H1 (cell line): ENCODE measurements around the gene FAM168B. TPM values are rescaled to one million over a fixed set of nuclear protein-coding genes. Genes with fewer than 3 reads are reported as not detected.

Experiments used
- CTCF ChIA-PET: fragments of 300-600 bp; sonication (Branson Sonifier 250); formaldehyde crosslinking; loops from one replicate; lab custom pipeline; 2021; ENCODE audit not compliant: partially characterized antibody; lab: Charles Lee
- POLR2A ChIA-PET: fragments of 300-600 bp; sonication (Branson Sonifier 250); formaldehyde crosslinking; loops from one replicate; lab custom pipeline; 2021; ENCODE audit warnings: inconsistent platforms; ENCODE audit not compliant: partially characterized antibody; lab: Charles Lee
- DNase-seq, 2 experiments: peaks; one replicate each; pipeline versions ENCODE4 v3.0.0 to v3.0.0-alpha.2; 2010 to 2022; ENCODE audit warnings: low spot score in 2 of 2, low read depth in 1 of 2, mixed read lengths in 1 of 2
- FAIRE-seq: peaks from 2 replicates; lab custom pipeline; 2011; peaks lifted over from hg19 to GRCh38; lab: Jason Lieb, UNC
- H2AFZ ChIP-seq: 2 replicates; pipeline ENCODE4 v1.8.1; 2012; ENCODE audit warnings: low read length, inconsistent platforms
- H2AK5ac ChIP-seq: 2 replicates; pipeline ENCODE4 v1.6.1; 2013; ENCODE audit warnings: low read depth, low read length
- H2BK120ac ChIP-seq: replicated peaks from 2 replicates; pipeline ENCODE3; 2013; ENCODE audit warnings: low read depth, low read length, inconsistent platforms
- H2BK12ac ChIP-seq: 2 replicates; pipeline ENCODE4 v1.6.1; 2013; ENCODE audit warnings: low read depth, low read length
- H2BK15ac ChIP-seq: 2 replicates; pipeline ENCODE4 v1.6.1; 2013; ENCODE audit warnings: low read length
- H2BK20ac ChIP-seq: 2 replicates; pipeline ENCODE4 v1.6.1; 2013; ENCODE audit warnings: low read length
- H2BK5ac ChIP-seq: 2 replicates; pipeline ENCODE4 v1.6.1; 2013; ENCODE audit warnings: low read depth, low read length
- H3K14ac ChIP-seq: 2 replicates; pipeline ENCODE4 v1.6.1; 2013; ENCODE audit warnings: inconsistent platforms; ENCODE audit not compliant: insufficient read length
- H3K18ac ChIP-seq: 2 replicates; pipeline ENCODE4 v1.6.1; 2013; ENCODE audit warnings: low read length; ENCODE audit errors: extremely low read depth
- H3K23ac ChIP-seq: 2 replicates; pipeline ENCODE4 v1.6.1; 2013; ENCODE audit warnings: inconsistent platforms; ENCODE audit not compliant: insufficient read length
- H3K23me2 ChIP-seq: 2 replicates; pipeline ENCODE4 v1.6.1; 2013; ENCODE audit warnings: low read depth, low read length
- H3K27ac ChIP-seq: 2 replicates; pipeline ENCODE4 v1.6.1; 2011; ENCODE audit warnings: low read depth, low read length, inconsistent platforms
- H3K27me3 ChIP-seq, 4 experiments: replicated peaks in 1 of 4; 1 replicate in 1 of 4; 2 replicates in 3 of 4; pipeline versions ENCODE4 v1.6.1 to v1.8.1; 2011 to 2013; ENCODE audit warnings: low read length in 3 of 4, mild to moderate bottlenecking in 3 of 4, inconsistent platforms in 2 of 4, mixed read lengths in 2 of 4, moderate library complexity in 1 of 4; ENCODE audit not compliant: control insufficient read depth in 3 of 4, insufficient read depth in 3 of 4; ENCODE audit errors: extremely low read depth in 1 of 4
- H3K36me3 ChIP-seq, 4 experiments: 2 replicates each; pipeline versions ENCODE4 v1.6.1 to v1.8.1; 2011 to 2013; ENCODE audit warnings: mild to moderate bottlenecking in 4 of 4, low read length in 3 of 4, moderate library complexity in 2 of 4, control low read depth in 1 of 4, inconsistent platforms in 1 of 4; ENCODE audit not compliant: insufficient read depth in 4 of 4, control insufficient read depth in 2 of 4
- H3K4ac ChIP-seq: replicated peaks from 2 replicates; pipeline ENCODE3; 2013; ENCODE audit warnings: low read length, low read depth, mixed read lengths, inconsistent platforms; ENCODE audit not compliant: insufficient read length
- H3K4me1 ChIP-seq, 4 experiments: replicated peaks in 1 of 4; 1 replicate in 1 of 4; 2 replicates in 3 of 4; pipeline versions ENCODE4 v1.6.1 to v1.8.1; 2011 to 2013; ENCODE audit warnings: low read length in 3 of 4, inconsistent platforms in 2 of 4, mixed read lengths in 1 of 4; ENCODE audit not compliant: insufficient read depth in 4 of 4, control insufficient read depth in 3 of 4
- H3K4me2 ChIP-seq, 2 experiments: 2 replicates each; pipeline versions ENCODE4 v1.6.1 to v1.8.1; 2011 to 2013; ENCODE audit warnings: low read depth in 2 of 2, low read length in 2 of 2, control low read depth in 1 of 2, inconsistent platforms in 1 of 2, mild to moderate bottlenecking in 1 of 2; ENCODE audit not compliant: insufficient read depth in 1 of 2
- H3K4me3 ChIP-seq, 4 experiments: fragments of 200-600, 300-600 bp in 1 of 4; sonication (generic), shearing (Covaris generic), sonication (Bioruptor Twin) in 1 of 4; 2 replicates each; pipeline versions ENCODE4 v1.5.1 to v1.8.1; 2011 to 2016; ENCODE audit warnings: low read length in 4 of 4, low read depth in 3 of 4, control low read depth in 2 of 4, inconsistent platforms in 2 of 4, mild to moderate bottlenecking in 2 of 4, mixed read lengths in 1 of 4, moderate library complexity in 1 of 4; ENCODE audit not compliant: insufficient read depth in 2 of 4; ENCODE audit errors: extremely low read depth in 1 of 4
- H3K56ac ChIP-seq: replicated peaks from 2 replicates; pipeline ENCODE3; 2013; ENCODE audit warnings: low read depth, mild to moderate bottlenecking, mixed read lengths, low read length, inconsistent platforms; ENCODE audit not compliant: insufficient read length
- H3K79me1 ChIP-seq: 2 replicates; pipeline ENCODE4 v1.6.1; 2013; ENCODE audit warnings: low read depth, low read length, control low read depth
- H3K79me2 ChIP-seq, 2 experiments: 2 replicates each; pipeline versions ENCODE4 v1.6.1 to v1.8.1; 2012 to 2013; ENCODE audit warnings: low read length in 2 of 2, mild to moderate bottlenecking in 2 of 2, inconsistent platforms in 1 of 2; ENCODE audit not compliant: insufficient read depth in 2 of 2, control insufficient read depth in 1 of 2
- H3K9ac ChIP-seq, 4 experiments: replicated peaks in 1 of 4; 1 replicate in 1 of 4; 2 replicates in 3 of 4; pipeline versions ENCODE4 v1.6.1 to v1.8.1; 2011 to 2013; ENCODE audit warnings: low read depth in 3 of 4, low read length in 3 of 4, control low read depth in 2 of 4, mild to moderate bottlenecking in 2 of 4, moderate library complexity in 2 of 4, inconsistent platforms in 1 of 4; ENCODE audit errors: extremely low read depth in 1 of 4
- H3K9me3 ChIP-seq, 2 experiments: 2 replicates each; pipeline versions ENCODE4 v1.6.1 to v1.8.1; 2012 to 2013; ENCODE audit warnings: mild to moderate bottlenecking in 2 of 2, moderate library complexity in 2 of 2, control low read depth in 1 of 2, inconsistent platforms in 1 of 2, low read depth in 1 of 2, low read length in 1 of 2, mixed read lengths in 1 of 2; ENCODE audit not compliant: insufficient read depth in 2 of 2
- H4K20me1 ChIP-seq, 2 experiments: replicated peaks in 1 of 2; 2 replicates each; pipeline versions ENCODE3 to v1.8.1; 2011 to 2013; ENCODE audit warnings: inconsistent platforms in 2 of 2, low read length in 2 of 2, mild to moderate bottlenecking in 1 of 2; ENCODE audit not compliant: insufficient read depth in 2 of 2, control insufficient read depth in 1 of 2
- H4K5ac ChIP-seq: 2 replicates; pipeline ENCODE4 v1.6.1; 2013; ENCODE audit warnings: low read length, low read depth, mixed read lengths, inconsistent platforms; ENCODE audit not compliant: insufficient read length
- H4K8ac ChIP-seq: 2 replicates; pipeline ENCODE4 v1.8.0; 2013; ENCODE audit warnings: mild to moderate bottlenecking, moderate library complexity, low read length, inconsistent platforms; ENCODE audit not compliant: insufficient read depth; ENCODE audit errors: extremely low read depth
- H4K91ac ChIP-seq: replicated peaks from 2 replicates; pipeline ENCODE3; 2013; ENCODE audit warnings: low read length, mixed read lengths, inconsistent platforms; ENCODE audit not compliant: insufficient read length
- E2F6 ChIP-seq: IDR thresholded peaks from 2 replicates; pipeline ENCODE4 v1.6.1; 2012; ENCODE audit warnings: inconsistent platforms
- JUN ChIP-seq: IDR thresholded peaks from 2 replicates; pipeline ENCODE4 v1.6.1; 2011; ENCODE audit warnings: low read depth, mild to moderate bottlenecking, improper control_type of control experiment, low read length
- POU5F1 ChIP-seq: IDR thresholded peaks from 2 replicates; pipeline ENCODE4 v1.6.1; 2011; ENCODE audit warnings: low read depth, mild to moderate bottlenecking, low read length, moderate library complexity
- YY1 ChIP-seq: IDR thresholded peaks from 2 replicates; pipeline ENCODE4 v1.6.1; 2011; ENCODE audit warnings: low read depth, mild to moderate bottlenecking, low read length
- WGBS, 2 experiments: shearing (Covaris generic) in 1 of 2; methylation state at CpG; one replicate each; pipeline versions ENCODE4 v1.1.6 to v1.1.7; 2013 to 2015; ENCODE audit warnings: low lambda C conversion rate in 2 of 2, mixed read lengths in 2 of 2, inconsistent platforms in 1 of 2, low coverage in 1 of 2, missing lambda C conversion rate in 1 of 2; ENCODE audit not compliant: insufficient replicate concordance in 2 of 2, insufficient coverage in 1 of 2, insufficient read length in 1 of 2; ENCODE audit errors: extremely low coverage in 1 of 2, missing lambda C conversion rate in 1 of 2; 5-methylcytosine and 5-hydroxymethylcytosine counted together
- polyA plus RNA-seq, 7 experiments: library from polyadenylated mRNA; depleted of rRNA in 3 of 7; stranded (reverse) in 5 of 7; unstranded in 2 of 7; fragments of >200 nt in 5 of 7; fragments of 200-250 nt in 2 of 7; gene quantifications; 1 replicate in 5 of 7; 2 replicates in 1 of 7; 4 replicates in 1 of 7; pipeline versions ENCODE4 v1.2.1 to v1.2.3, GENCODE V29; 2011 to 2013; ENCODE audit warnings: missing spikeins in 2 of 7, mixed read lengths in 2 of 7
- total RNA-seq: library from RNA; stranded (reverse); fragmentation: NEBNext Ultra II Directional; extraction: Animal tissue kit (Norgen Biotek cat#: 25700); gene quantifications from 2 replicates; pipeline ENCODE4 v1.2.1, GENCODE V29; 2021

The FAM168B gene
- total and polyA plus RNA-seq, 2 of the 8 experiments (the other 6 are each of a cell fraction or from before 2014, with no cell fraction given), result 61.9 to 123 TPM

DNA sequence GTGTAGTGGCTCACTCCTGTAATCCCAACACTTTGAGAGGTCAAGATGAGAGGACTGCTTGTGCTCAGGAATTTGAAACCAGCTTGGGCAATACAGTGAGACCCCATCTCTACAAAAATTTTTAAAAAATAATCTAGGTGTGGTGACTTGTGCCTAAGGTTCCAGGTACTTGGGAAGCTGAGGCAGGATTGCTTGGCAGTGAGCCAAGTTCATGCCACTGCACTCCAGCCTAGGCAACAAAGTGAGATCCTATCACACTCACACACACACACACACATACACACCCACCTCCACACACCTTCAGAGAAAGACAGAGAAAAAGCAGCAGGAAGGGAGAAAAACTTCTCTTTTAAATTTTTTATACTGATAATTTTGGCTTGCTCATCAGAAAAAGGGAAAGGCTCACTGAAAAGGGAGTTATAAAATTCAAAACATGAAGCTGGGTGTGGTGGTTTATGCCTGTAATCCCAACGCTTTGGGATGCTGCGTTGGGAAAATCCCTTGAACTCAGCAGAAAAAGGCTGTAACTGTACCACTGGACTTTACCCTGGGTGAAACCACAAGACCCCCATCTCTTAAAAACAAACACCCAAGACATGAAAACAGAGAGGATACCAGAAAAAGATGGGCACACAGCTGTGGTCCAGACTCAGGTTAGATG is 25.7 kb downstream of the FAM168B start:
- Histone ChIP-seq H3K4me3 (no peak overlapping the region), H3K79me2 (peaks cover 7 to 86% of the 10 kb centered on the region in 2 experiments; a peak in 3 of 4 replicates), H3K79me1 (peaks cover 7% of the 10 kb centered on the region), H3K9ac (no peak overlapping the region), H2BK20ac (no peak overlapping the region), H3K56ac (no peak overlapping the region), H3K4ac (no peak overlapping the region), H3K4me2 (no peak overlapping the region), H3K36me3 (peaks cover 8 to 61% (median 17%) of the 10 kb centered on the region in 4 experiments; a peak in 7 of 8 replicates), H3K27me3 (no peaks in the 10 kb centered on the region), H2AK5ac (no peak overlapping the region), H3K27ac (no peak overlapping the region), H4K91ac (no peak overlapping the region), H2BK15ac (no peak overlapping the region), H2AFZ (no peak overlapping the region), H2BK120ac (no peak overlapping the region), H3K23me2 (no peaks in the 10 kb centered on the region), H3K23ac (no peak overlapping the region), H3K9me3 (no peaks in the 10 kb centered on the region), H3K14ac (no peak overlapping the region), H4K8ac (no peak overlapping the region), H4K20me1 (peaks cover 19 to 35% of the 10 kb centered on the region in 2 experiments), H2BK5ac (no peak overlapping the region), H3K18ac (no peak overlapping the region), H2BK12ac (no peak overlapping the region), H3K4me1 (0 out of 7 replicates have a peak, but pooled peaks cover 0 to 2% (median 0%) of the 10 kb centered on the region in 4 experiments), H4K5ac (no peak overlapping the region)
- FAIRE-seq (no peak), DNase-seq (no peak)
- POLR2A ChIA-PET, result interaction anchor here (1.2 kb wide), 1 partner anchor 8 kb away, joined by 4 read pairs; no protein-coding TSS in a partner anchor
- 85% methylated on average over 2 of the region's 2 CpGs; no CpG with 5 or more reads in 1 of the 2 experiments for WGBS, 2 experiments
- CTCF ChIA-PET, result interaction anchor here (0.8 kb wide), 1 partner anchor 15 kb away, joined by 3 read pairs; no protein-coding TSS in a partner anchor
- TF ChIP-seq YY1 (no peak), POU5F1 (no peak), JUN (no peak), E2F6 (no peak)
